AG04450 (cell line): ENCODE measurements around the gene KRT39. TPM values are rescaled to one million over a fixed set of nuclear protein-coding genes. Genes with fewer than 3 reads are reported as not detected.
A peak's percentile ranks its signal among the peaks of the same experiment; 100 is the strongest.

ENCODE experiments used
- CTCF ChIA-PET: fragments of 300-600, 350-600 bp; formaldehyde crosslinking; extraction: SDS; loops from one replicate; lab custom pipeline; 2022; ENCODE audit warnings: antibody characterized with exemption, inconsistent platforms; lab: Charles Lee
- POLR2A ChIA-PET: fragments of 350-600 bp; formaldehyde crosslinking; extraction: SDS; loops from one replicate; lab custom pipeline; 2021; ENCODE audit warnings: antibody characterized with exemption, inconsistent platforms; lab: Yijun Ruan, JAX
- DNase-seq: peaks from one replicate; pipeline ENCODE4 v3.0.0-alpha.2; 2011; ENCODE audit warnings: low read depth, low spot score
- H3K27ac ChIP-seq: one replicate; pipeline ENCODE4 v1.5.1; 2012; ENCODE audit warnings: low read depth, low read length, control low read depth
- H3K27me3 ChIP-seq: one replicate; pipeline ENCODE4 v1.6.0; 2012; ENCODE audit warnings: low read length; ENCODE audit not compliant: control insufficient read depth, insufficient read depth
- H3K4me3 ChIP-seq: 2 replicates; pipeline ENCODE4 v1.5.1; 2011; ENCODE audit warnings: mild to moderate bottlenecking, low read depth, low read length, control low read depth
- H3K9me3 ChIP-seq: 2 replicates; pipeline ENCODE4 v1.5.1; 2012; ENCODE audit warnings: low read length; ENCODE audit not compliant: control insufficient read depth, insufficient read depth
- polyA plus RNA-seq: library from polyadenylated mRNA; depleted of rRNA; stranded (reverse); fragments of >200 nt; gene quantifications from 2 replicates; pipeline ENCODE4 v1.2.3, GENCODE V29; 2011
- TF ChIP-seq, protein P1 (sequence below): IDR thresholded peaks from 2 replicates; pipeline ENCODE4 v1.5.1; 2011; ENCODE audit warnings: low read depth, low read length, control low read depth, inconsistent platforms

KRT39 gene
- polyA plus RNA-seq, 1 experiment: 0.11 TPM

DNA sequence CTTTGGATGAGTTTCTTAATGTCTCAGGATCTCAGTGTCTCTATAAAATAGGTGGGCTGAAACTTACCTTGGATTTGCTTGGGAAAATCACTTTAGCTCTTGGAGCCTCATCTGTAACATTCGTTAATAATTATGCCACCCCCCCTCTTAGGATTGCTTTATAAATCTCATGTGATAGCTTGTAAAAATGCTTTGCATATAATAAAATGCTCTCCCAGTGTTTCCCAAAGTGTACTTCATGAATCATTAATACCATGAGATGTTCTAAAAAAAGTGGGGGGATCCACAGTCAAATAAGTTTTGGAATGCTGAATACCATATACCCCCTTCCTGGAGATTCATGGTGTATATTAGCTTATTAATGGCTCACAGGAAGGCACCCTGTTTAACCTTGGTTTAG, 5.2 kb downstream of the KRT39 start:
- POLR2A ChIA-PET: no interaction called here
- Histone ChIP-seq H3K27ac (no peak overlapping the region), H3K9me3 (peaks cover 14% of the 10 kb centered on the region), H3K4me3 (no peak overlapping the region), H3K27me3 (no peaks in the 10 kb centered on the region)
- no peak for DNase-seq
- TF ChIP-seq, protein P1, sequence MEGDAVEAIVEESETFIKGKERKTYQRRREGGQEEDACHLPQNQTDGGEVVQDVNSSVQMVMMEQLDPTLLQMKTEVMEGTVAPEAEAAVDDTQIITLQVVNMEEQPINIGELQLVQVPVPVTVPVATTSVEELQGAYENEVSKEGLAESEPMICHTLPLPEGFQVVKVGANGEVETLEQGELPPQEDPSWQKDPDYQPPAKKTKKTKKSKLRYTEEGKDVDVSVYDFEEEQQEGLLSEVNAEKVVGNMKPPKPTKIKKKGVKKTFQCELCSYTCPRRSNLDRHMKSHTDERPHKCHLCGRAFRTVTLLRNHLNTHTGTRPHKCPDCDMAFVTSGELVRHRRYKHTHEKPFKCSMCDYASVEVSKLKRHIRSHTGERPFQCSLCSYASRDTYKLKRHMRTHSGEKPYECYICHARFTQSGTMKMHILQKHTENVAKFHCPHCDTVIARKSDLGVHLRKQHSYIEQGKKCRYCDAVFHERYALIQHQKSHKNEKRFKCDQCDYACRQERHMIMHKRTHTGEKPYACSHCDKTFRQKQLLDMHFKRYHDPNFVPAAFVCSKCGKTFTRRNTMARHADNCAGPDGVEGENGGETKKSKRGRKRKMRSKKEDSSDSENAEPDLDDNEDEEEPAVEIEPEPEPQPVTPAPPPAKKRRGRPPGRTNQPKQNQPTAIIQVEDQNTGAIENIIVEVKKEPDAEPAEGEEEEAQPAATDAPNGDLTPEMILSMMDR: no peak
- CTCF ChIA-PET: interaction anchor here (0.6 to 1.4 kb wide), 2 partner anchors 15 to 588 kb away, joined by 3 to 4 read pairs; no protein-coding TSS in a partner anchor

DNA sequence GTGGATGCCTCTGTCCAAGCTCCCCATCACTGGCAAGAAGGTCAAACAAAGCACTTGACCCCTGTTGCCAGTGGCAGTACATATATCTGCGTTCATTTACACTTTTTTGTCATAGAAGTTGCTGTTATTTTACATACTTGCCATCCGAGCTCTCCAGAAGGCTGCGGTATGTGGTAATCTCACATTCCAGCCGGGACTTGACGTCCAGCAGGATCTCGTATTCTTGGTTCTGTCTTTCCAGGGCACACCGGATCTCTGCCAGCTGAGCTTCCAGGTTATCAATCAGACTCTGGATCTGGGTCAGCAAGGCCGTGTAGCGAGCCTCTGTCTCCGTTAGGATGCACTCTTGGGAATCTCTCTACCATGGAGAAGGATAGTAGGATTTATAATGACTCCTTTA, 6.6 kb downstream of the KRT39 start:
- ChIA-PET POLR2A (no interaction called here), CTCF (no interaction called here)
- peaks cover 7% of the 10 kb centered on the region; the same call in 1 of the 2 replicates for H3K9me3 ChIP-seq
- no peak overlapping the region for H3K4me3 ChIP-seq
- peak; percentile 15 for DNase-seq
- TF ChIP-seq, protein P1: no peak
- H3K27me3 ChIP-seq: no peaks in the 10 kb centered on the region
- H3K27ac ChIP-seq: no peak overlapping the region

DNA sequence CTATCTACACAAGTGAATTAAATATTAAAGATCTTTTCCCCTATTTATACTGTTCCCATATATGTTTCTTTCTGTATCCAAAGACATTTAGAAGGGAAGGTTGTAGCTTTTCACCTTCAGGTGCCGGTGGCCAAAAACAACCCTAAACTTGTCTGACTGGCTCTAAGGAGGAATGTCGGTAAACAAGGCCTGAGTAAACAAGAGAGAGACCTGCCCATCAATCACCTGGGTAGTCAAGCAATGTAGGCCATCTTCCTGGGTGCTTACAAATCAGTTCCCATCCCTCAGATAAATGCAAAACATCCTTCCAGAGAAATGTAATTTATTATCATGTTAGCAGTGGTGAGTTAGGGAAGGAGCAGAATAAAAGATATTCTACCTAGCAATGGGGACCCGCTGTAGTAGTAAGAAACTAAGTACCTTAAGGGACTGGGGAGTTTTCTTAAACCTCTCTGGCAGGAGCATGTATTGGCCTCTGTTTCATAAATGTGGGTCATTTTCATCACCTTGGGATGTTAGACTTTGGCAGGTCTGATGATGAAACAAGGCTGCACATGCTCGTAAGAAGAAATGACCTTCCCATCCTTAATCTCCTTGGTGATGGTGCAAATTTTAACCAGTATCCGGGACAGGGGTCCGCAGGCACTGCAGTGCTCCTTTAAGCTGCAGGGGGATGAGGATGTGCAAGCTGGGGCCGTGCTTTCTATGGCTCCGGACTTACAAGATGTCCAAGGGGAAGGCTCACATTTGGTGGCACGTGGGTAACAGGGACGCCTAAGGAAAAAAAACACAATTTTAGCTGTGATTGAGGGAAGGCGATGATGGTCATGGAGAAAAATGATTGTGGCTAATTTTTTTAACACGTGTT, 8.4 kb downstream of the KRT39 start:
- TF ChIP-seq, protein P1: no peak
- ChIA-PET CTCF (interaction anchor here (1.4 kb wide), 1 partner anchor 591 kb away, joined by 9 read pairs; no protein-coding TSS in a partner anchor), POLR2A (interaction anchor here (1.3 kb wide), 1 partner anchor 731 kb away, joined by 3 read pairs; no protein-coding TSS in a partner anchor)
- no peak overlapping the region for H3K27ac ChIP-seq
- H3K27me3 ChIP-seq: no peaks in the 10 kb centered on the region
- no peak overlapping the region for H3K4me3 ChIP-seq
- no peak for DNase-seq
- peaks cover 5% of the 10 kb centered on the region; the same call in 1 of the 2 replicates for H3K9me3 ChIP-seq

DNA sequence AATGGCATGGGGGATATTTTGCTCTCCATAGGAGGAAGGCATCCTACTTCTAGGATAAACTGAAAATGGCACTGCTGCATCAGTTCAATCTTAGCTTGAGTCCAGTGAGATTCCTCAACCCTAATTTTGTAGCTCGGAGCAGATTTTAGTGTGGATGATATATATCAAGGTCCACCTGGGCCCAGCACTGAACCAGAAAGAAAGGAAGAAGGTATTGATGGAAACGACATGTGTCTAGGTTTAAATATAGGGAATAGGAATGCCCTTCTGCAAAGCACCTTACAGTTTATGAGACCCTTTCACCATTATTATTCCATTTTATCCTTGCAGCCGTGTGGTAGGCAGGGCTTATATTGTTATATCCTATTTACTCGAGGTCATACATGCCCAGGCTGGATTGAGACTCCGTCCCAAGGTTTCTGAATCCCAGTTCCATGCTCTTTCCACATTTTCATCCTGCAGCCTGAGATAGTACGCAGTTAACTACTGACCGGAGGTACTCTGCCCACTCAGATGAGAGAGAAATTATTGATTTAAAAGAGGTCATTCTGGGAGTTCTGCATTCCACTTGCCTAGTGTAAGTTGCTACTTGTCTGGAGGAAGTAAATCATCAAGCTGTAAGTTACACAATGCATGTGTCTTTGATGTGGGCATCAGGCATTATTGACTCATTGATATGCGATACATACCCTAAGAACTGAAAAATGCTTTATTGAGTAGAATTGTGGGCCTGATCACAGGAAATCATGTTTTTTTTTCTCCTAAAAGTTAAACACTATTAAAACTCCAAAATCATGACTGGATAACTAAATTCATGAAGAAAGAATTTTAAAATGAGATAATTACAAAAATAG, 10.1 kb downstream of the KRT39 start:
- DNase-seq: peak; percentile 96
- TF ChIP-seq, protein P1: no peak
- Histone ChIP-seq H3K9me3 (no peaks in the 10 kb centered on the region), H3K4me3 (no peak overlapping the region), H3K27me3 (no peaks in the 10 kb centered on the region), H3K27ac (peak overlapping the region; percentile 71)
- CTCF ChIA-PET: interaction anchor here (1.4 kb wide), 1 partner anchor 592 kb away, joined by 9 read pairs; no protein-coding TSS in a partner anchor
- POLR2A ChIA-PET: interaction anchor here (0.7 to 1.3 kb wide), 3 partner anchors 47 to 733 kb away, joined by 3 to 4 read pairs (median 4); partner anchors contain the start of gene KRTAP1-1
